Neural cell (in vitro differentiated cells): ENCODE data around the gene ZBTB6. TPM values are rescaled to one million over a fixed set of nuclear protein-coding genes. Genes with fewer than 3 reads are reported as not detected.

Experiments used
- H2AFZ ChIP-seq: fragments of 200-600, 300-800 bp; sonication (generic), shearing (Covaris generic); 2 replicates; pipeline ENCODE4 v1.6.0; 2014; ENCODE audit warnings: low read depth, mild to moderate bottlenecking, antibody characterized with exemption, low read length, moderate library complexity
- H3F3A ChIP-seq: fragments of 200-600 bp; shearing (Covaris generic); 2 replicates; pipeline ENCODE4 v1.6.1; 2016; ENCODE audit warnings: mild to moderate bottlenecking, moderate library complexity, mixed read lengths, antibody characterized with exemption, low read length; ENCODE audit not compliant: insufficient read depth, poor library complexity, severe bottlenecking
- H3K27ac ChIP-seq: fragments of 200-600, 300-800 bp; sonication (generic), shearing (Covaris generic); 2 replicates; pipeline ENCODE4 v1.5.1; 2014; ENCODE audit warnings: mild to moderate bottlenecking, low read length, moderate library complexity
- H3K27me3 ChIP-seq: fragments of 300-800, 200-600 bp; sonication (generic), shearing (Covaris generic); 2 replicates; pipeline ENCODE4 v1.6.0; 2014; ENCODE audit warnings: mild to moderate bottlenecking, low read depth, low read length, moderate library complexity; ENCODE audit not compliant: insufficient read depth
- H3K36me3 ChIP-seq: fragments of 300-800, 200-600 bp; sonication (generic), shearing (Covaris generic); 2 replicates; pipeline ENCODE4 v1.5.1; 2014; ENCODE audit warnings: mild to moderate bottlenecking, antibody characterized with exemption, low read length, moderate library complexity; ENCODE audit not compliant: insufficient read depth
- H3K4me2 ChIP-seq: fragments of 300-800, 200-600 bp; sonication (generic), shearing (Covaris generic); 2 replicates; pipeline ENCODE4 v1.6.0; 2014; ENCODE audit warnings: mild to moderate bottlenecking, low read length
- H3K4me3 ChIP-seq: fragments of 300-800, 200-600 bp; sonication (generic), shearing (Covaris generic); 2 replicates; pipeline ENCODE4 v1.5.1; 2014; ENCODE audit warnings: mild to moderate bottlenecking, low read length, moderate library complexity
- H3K79me2 ChIP-seq: fragments of 200-600 bp; shearing (Covaris generic); replicated peaks from 2 replicates; pipeline ENCODE4 v1.6.0; 2014; ENCODE audit warnings: mild to moderate bottlenecking, low read length, moderate library complexity; ENCODE audit not compliant: insufficient read depth
- H3K9ac ChIP-seq: fragments of 300-800, 200-600 bp; sonication (generic), shearing (Covaris generic); 2 replicates; pipeline ENCODE4 v1.6.1; 2016; ENCODE audit warnings: mild to moderate bottlenecking, low read length, mixed read lengths
- H3K9me2 ChIP-seq: fragments of 200-600 bp; shearing (Covaris generic); 2 replicates; pipeline ENCODE4 v1.6.1; 2016; ENCODE audit warnings: mild to moderate bottlenecking, low read length, mixed read lengths; ENCODE audit not compliant: insufficient read depth
- H3K9me3 ChIP-seq: fragments of 200-600, 300-800 bp; sonication (generic), shearing (Covaris generic); 2 replicates; pipeline ENCODE4 v1.6.1; 2016; ENCODE audit warnings: mild to moderate bottlenecking, mixed run types, low read length, moderate library complexity, mixed read lengths
- H4K20me1 ChIP-seq: fragments of 200-600 bp; shearing (Covaris generic); 2 replicates; pipeline ENCODE4 v1.6.1; 2016; ENCODE audit warnings: mild to moderate bottlenecking, mixed run types; ENCODE audit not compliant: insufficient read depth
- EP300 ChIP-seq: fragments of 450-650 bp; conservative IDR thresholded peaks from 2 replicates; pipeline ENCODE4 v1.6.1; 2014; ENCODE audit warnings: antibody characterized with exemption, mild to moderate bottlenecking, moderate library complexity; ENCODE audit not compliant: poor library complexity, severe bottlenecking
- EZH2 ChIP-seq: fragments of 200-600, 300-800 bp; shearing (Covaris generic), sonication (generic); IDR thresholded peaks from 2 replicates; pipeline ENCODE4 v1.6.1; 2014; ENCODE audit warnings: antibody characterized with exemption, low read length, borderline replicate concordance, mild to moderate bottlenecking; ENCODE audit not compliant: insufficient read depth, poor library complexity, severe bottlenecking
- MXI1 ChIP-seq: fragments of 450-650 bp; conservative IDR thresholded peaks from 2 replicates; pipeline ENCODE4 v1.6.1; 2014; ENCODE audit warnings: antibody characterized with exemption, mild to moderate bottlenecking; ENCODE audit not compliant: poor library complexity, severe bottlenecking
- POLR2AphosphoS5 ChIP-seq: IDR thresholded peaks from 2 replicates; pipeline ENCODE4 v1.6.1; 2012
- RAD21 ChIP-seq: fragments of 450-650 bp; conservative IDR thresholded peaks from 2 replicates; pipeline ENCODE4 v1.6.1; 2014; ENCODE audit warnings: antibody characterized with exemption, mild to moderate bottlenecking, moderate library complexity
- SMC3 ChIP-seq: fragments of 450-650 bp; conservative IDR thresholded peaks from 2 replicates; pipeline ENCODE4 v1.6.1; 2014; ENCODE audit warnings: antibody characterized with exemption, mild to moderate bottlenecking, moderate library complexity; ENCODE audit not compliant: poor library complexity
- TAF1 ChIP-seq: IDR thresholded peaks from 2 replicates; pipeline ENCODE4 v1.6.1; 2012; ENCODE audit warnings: low read depth
- polyA plus RNA-seq: library from polyadenylated mRNA; depleted of rRNA; stranded (reverse); fragments of >200 nt; gene quantifications from 2 replicates; pipeline ENCODE4 v1.2.3, GENCODE V29; 2014
- TF ChIP-seq, protein P1 (sequence below): fragments of 450-650 bp; IDR thresholded peaks from 2 replicates; pipeline ENCODE4 v1.5.1; 2014; ENCODE audit warnings: antibody characterized with exemption, mild to moderate bottlenecking, moderate library complexity; ENCODE audit not compliant: poor library complexity, severe bottlenecking
- TF ChIP-seq, protein P2 (sequence below): IDR thresholded peaks from 2 replicates; pipeline ENCODE4 v1.6.1; 2012; ENCODE audit warnings: borderline replicate concordance

Gene ZBTB6
- polyA plus RNA-seq, 1 donor from 2014 or later, result 20.1 TPM

DNA sequence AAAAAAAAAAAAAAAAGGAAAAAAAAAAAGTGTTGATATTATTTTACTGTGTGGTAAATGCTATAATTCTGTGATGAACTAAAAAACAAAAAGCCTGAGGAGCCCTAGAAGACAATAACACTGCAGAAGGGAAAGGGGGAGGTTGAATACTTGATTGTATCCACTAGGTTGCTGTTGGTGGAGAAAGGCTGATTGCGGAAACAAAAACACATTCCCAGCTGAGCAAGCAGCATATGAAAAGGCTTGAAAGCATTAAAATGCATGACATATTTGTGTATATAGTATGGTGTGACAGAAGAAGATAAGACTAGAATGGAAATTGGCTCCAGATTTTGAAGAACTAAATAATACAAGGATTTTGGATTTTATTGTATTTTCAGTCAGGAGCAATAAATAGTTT lies 36.6 kb upstream of the ZBTB6 start:
- Histone ChIP-seq H3K9me2 (no peaks in the 10 kb centered on the region), H3K36me3 (no peaks in the 10 kb centered on the region), H3K9me3 (no peaks in the 10 kb centered on the region), H3F3A (no peaks in the 10 kb centered on the region), H3K4me2 (no peak overlapping the region), H3K79me2 (peaks cover 90% of the 10 kb centered on the region), H3K9ac (no peak overlapping the region), H3K27ac (no peak overlapping the region), H3K27me3 (no peaks in the 10 kb centered on the region), H4K20me1 (no peaks in the 10 kb centered on the region), H3K4me3 (no peak overlapping the region), H2AFZ (no peak overlapping the region)
- TF ChIP-seq MXI1 (no peak), EP300 (no peak), RAD21 (no peak), SMC3 (no peak), EZH2 (no peak), POLR2AphosphoS5 (no peak), TAF1 (no peak)
- TF ChIP-seq, protein P1, sequence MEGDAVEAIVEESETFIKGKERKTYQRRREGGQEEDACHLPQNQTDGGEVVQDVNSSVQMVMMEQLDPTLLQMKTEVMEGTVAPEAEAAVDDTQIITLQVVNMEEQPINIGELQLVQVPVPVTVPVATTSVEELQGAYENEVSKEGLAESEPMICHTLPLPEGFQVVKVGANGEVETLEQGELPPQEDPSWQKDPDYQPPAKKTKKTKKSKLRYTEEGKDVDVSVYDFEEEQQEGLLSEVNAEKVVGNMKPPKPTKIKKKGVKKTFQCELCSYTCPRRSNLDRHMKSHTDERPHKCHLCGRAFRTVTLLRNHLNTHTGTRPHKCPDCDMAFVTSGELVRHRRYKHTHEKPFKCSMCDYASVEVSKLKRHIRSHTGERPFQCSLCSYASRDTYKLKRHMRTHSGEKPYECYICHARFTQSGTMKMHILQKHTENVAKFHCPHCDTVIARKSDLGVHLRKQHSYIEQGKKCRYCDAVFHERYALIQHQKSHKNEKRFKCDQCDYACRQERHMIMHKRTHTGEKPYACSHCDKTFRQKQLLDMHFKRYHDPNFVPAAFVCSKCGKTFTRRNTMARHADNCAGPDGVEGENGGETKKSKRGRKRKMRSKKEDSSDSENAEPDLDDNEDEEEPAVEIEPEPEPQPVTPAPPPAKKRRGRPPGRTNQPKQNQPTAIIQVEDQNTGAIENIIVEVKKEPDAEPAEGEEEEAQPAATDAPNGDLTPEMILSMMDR, result no peak
- TF ChIP-seq, protein P2, sequence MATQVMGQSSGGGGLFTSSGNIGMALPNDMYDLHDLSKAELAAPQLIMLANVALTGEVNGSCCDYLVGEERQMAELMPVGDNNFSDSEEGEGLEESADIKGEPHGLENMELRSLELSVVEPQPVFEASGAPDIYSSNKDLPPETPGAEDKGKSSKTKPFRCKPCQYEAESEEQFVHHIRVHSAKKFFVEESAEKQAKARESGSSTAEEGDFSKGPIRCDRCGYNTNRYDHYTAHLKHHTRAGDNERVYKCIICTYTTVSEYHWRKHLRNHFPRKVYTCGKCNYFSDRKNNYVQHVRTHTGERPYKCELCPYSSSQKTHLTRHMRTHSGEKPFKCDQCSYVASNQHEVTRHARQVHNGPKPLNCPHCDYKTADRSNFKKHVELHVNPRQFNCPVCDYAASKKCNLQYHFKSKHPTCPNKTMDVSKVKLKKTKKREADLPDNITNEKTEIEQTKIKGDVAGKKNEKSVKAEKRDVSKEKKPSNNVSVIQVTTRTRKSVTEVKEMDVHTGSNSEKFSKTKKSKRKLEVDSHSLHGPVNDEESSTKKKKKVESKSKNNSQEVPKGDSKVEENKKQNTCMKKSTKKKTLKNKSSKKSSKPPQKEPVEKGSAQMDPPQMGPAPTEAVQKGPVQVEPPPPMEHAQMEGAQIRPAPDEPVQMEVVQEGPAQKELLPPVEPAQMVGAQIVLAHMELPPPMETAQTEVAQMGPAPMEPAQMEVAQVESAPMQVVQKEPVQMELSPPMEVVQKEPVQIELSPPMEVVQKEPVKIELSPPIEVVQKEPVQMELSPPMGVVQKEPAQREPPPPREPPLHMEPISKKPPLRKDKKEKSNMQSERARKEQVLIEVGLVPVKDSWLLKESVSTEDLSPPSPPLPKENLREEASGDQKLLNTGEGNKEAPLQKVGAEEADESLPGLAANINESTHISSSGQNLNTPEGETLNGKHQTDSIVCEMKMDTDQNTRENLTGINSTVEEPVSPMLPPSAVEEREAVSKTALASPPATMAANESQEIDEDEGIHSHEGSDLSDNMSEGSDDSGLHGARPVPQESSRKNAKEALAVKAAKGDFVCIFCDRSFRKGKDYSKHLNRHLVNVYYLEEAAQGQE, result no peak

DNA sequence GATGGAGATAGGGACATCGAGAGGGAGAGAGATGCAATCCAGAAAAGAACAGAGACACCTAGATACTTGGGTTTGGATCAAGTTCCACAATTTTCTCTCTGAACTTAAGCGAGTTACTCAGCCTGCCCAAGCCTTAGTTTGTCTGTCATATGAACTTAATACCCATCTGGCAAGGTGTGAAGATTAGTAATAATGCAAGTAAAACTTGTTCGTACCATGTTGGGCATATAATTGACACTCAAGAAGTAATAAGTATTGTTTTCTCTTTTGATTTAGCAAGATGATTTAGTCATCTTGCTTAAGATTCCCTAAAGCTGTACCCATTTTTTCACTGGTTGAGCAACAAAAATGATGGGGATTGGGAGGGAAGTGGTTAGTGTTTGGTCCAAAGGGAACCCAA lies 35.2 kb upstream of the ZBTB6 start:
- Histone ChIP-seq H3K9me2 (no peaks in the 10 kb centered on the region), H3F3A (no peaks in the 10 kb centered on the region), H3K27me3 (no peaks in the 10 kb centered on the region), H3K9ac (no peak overlapping the region), H2AFZ (no peak overlapping the region), H3K79me2 (peaks cover 92% of the 10 kb centered on the region), H3K27ac (no peak overlapping the region), H3K4me2 (no peak overlapping the region), H3K36me3 (no peaks in the 10 kb centered on the region), H3K9me3 (no peaks in the 10 kb centered on the region), H3K4me3 (no peak overlapping the region), H4K20me1 (no peaks in the 10 kb centered on the region)
- TF ChIP-seq TAF1 (no peak), MXI1 (no peak), SMC3 (no peak), POLR2AphosphoS5 (no peak), EZH2 (no peak), RAD21 (no peak), EP300 (no peak)
- TF ChIP-seq, protein P2, result no peak
- TF ChIP-seq, protein P1, result no peak
